ENCODE data around the gene PLTP. TPM values are rescaled to one million over a fixed set of nuclear protein-coding genes. Genes with fewer than 3 reads are reported as not detected.

PLTP gene
- total and polyA plus RNA-seq, 2 donors (not counting 3 experiments of a cell fraction or from before 2014, with no cell fraction given), result 62.1 to 118 TPM

DNA sequence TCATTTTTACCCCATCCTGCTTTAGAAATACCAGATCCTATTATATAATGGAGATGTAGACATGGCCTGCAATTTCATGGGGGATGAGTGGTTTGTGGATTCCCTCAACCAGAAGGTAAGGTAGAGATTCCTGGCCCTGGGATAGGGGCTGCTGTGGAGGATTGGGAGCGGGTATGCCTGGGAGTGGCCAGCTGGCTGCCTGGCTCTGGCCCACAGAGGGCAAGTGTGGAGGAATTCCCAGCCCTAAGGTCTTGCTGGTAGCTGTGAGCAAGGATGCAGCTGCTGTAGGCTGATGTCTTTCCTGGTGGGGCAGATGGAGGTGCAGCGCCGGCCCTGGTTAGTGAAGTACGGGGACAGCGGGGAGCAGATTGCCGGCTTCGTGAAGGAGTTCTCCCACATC lies 14.3 kb downstream of the PLTP start:
- no peak for FAIRE-seq
- no TSS peak for BruUV-seq (replicated peaks)
- CTCF ChIA-PET, result interaction anchor here (0.7 kb wide), 1 partner anchor 12 kb away, joined by 3 read pairs; no protein-coding TSS in a partner anchor

More for the DNA sequence above, 14.3 kb downstream of the PLTP start:
- dilution Hi-C loops (cut with MboI; ENCODE audit: extremely low pct_ligation_motif_present, low sequenced_read_pairs), result no loop called here
- Histone ChIP-seq H3K4me2 (ENCODE audit: insufficient read depth, low read length) (no peak overlapping the region), H3K9me1 (replicated peaks; ENCODE audit: control insufficient read depth, extremely low read depth, insufficient read depth, low read length) (no peaks in the 10 kb centered on the region), H4K20me1 (replicated peaks; ENCODE audit: control insufficient read depth, extremely low read depth, insufficient read depth, low read length) (no peaks in the 10 kb centered on the region), H3K9ac (replicated peaks; ENCODE audit: extremely low read depth, insufficient read depth, low read length) (no peak overlapping the region), H3K4me1 (ENCODE audit: control insufficient read depth, extremely low read depth, insufficient read depth, low read length) (peaks cover 2% of the 10 kb centered on the region), H3K79me2 (ENCODE audit: control insufficient read depth, insufficient read depth, low read length) (no peaks in the 10 kb centered on the region), H3K9me3 (replicated peaks; ENCODE audit: control insufficient read depth, insufficient read depth, low read length) (no peaks in the 10 kb centered on the region), H3K4me3 (replicated peaks in 1 of 3; ENCODE audit: insufficient read depth in 1 of 3, low read depth in 1 of 3, low read length in 3 of 3) (no peak overlapping the region), H3K27me3 (ENCODE audit: control insufficient read depth in 2 of 2, insufficient read depth in 2 of 2, low read length in 2 of 2) (no peaks in the 10 kb centered on the region), H3K27ac (ENCODE audit: insufficient read depth, low read depth, low read length) (no peak overlapping the region), H2AFZ (ENCODE audit: low read depth, low read length) (no peak overlapping the region), H3K36me3 (ENCODE audit: control insufficient read depth in 2 of 2, extremely low read depth in 1 of 2, insufficient read depth in 2 of 2, low read length in 2 of 2) (peaks cover 4 to 35% of the 10 kb centered on the region in 2 experiments)
- TF ChIP-seq POLR2A (IDR thresholded peaks at IDR 0.05; ENCODE audit: low read depth, low read length) (no peak), GATA2 (IDR thresholded peaks at IDR 0.05; ENCODE audit: insufficient read depth, insufficient read length, low read depth, low read length) (no peak), MYC (IDR thresholded peaks at IDR 0.05; ENCODE audit: low read depth, low read length) (no peak), MAX (IDR thresholded peaks at IDR 0.05; ENCODE audit: insufficient read depth, insufficient read length) (no peak), JUN (IDR thresholded peaks at IDR 0.05; ENCODE audit: borderline replicate concordance, insufficient read depth, insufficient read length, low read depth) (no peak)
- TF ChIP-seq, protein P1, sequence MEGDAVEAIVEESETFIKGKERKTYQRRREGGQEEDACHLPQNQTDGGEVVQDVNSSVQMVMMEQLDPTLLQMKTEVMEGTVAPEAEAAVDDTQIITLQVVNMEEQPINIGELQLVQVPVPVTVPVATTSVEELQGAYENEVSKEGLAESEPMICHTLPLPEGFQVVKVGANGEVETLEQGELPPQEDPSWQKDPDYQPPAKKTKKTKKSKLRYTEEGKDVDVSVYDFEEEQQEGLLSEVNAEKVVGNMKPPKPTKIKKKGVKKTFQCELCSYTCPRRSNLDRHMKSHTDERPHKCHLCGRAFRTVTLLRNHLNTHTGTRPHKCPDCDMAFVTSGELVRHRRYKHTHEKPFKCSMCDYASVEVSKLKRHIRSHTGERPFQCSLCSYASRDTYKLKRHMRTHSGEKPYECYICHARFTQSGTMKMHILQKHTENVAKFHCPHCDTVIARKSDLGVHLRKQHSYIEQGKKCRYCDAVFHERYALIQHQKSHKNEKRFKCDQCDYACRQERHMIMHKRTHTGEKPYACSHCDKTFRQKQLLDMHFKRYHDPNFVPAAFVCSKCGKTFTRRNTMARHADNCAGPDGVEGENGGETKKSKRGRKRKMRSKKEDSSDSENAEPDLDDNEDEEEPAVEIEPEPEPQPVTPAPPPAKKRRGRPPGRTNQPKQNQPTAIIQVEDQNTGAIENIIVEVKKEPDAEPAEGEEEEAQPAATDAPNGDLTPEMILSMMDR (IDR thresholded peaks at IDR 0.05; ENCODE audit: extremely low read depth in 1 of 2, insufficient read depth in 1 of 2, low read depth in 1 of 2, low read length in 2 of 2), result no peak
- intact Hi-C loops (cut with micrococcal nuclease), result no loop called here
- POLR2A ChIA-PET, result no interaction called here
- no peak for DNase-seq (ENCODE audit: low read depth, low spot score)
